Anterior cingulate cortex (tissue), 58 donors: ENCODE results near the gene TBCD.

Experiments used
- DNase-seq, 58 donors: peaks; one replicate each; lab custom pipeline; 2025; lab: John Stamatoyannopoulos, UW

The TBCD gene

GRCh38 chr17:82892899-82893565 lies 141.2 kb downstream of the TBCD start:
- DNase-seq, result no peak

- DNase-seq, result no peak
Observed at GRCh38 chr17:82893779-82894178, 141.9 kb downstream of the TBCD start.

GRCh38 chr17:82894389-82894788 lies 142.5 kb downstream of the TBCD start:
- DNase-seq, result no peak

- no peak for DNase-seq
Observed at GRCh38 chr17:82895087-82895486, 143.2 kb downstream of the TBCD start.

- DNase-seq, result no peak
Observed at GRCh38 chr17:82896071-82897000, 144.5 kb downstream of the TBCD start.

GRCh38 chr17:82897514-82898249 lies 145.8 kb downstream of the TBCD start:
- DNase-seq, result no peak

GRCh38 chr17:82898976-82899514 lies 147.2 kb downstream of the TBCD start:
- DNase-seq, result no peak

GRCh38 chr17:82899941-82900340 lies 148.1 kb downstream of the TBCD start:
- DNase-seq, result no peak

GRCh38 chr17:82900741-82901140 lies 148.9 kb downstream of the TBCD start:
- no peak for DNase-seq

GRCh38 chr17:82901356-82901755 lies 149.5 kb downstream of the TBCD start:
- DNase-seq, result no peak

GRCh38 chr17:82901856-82902255 lies 150.0 kb downstream of the TBCD start:
- no peak for DNase-seq

GRCh38 chr17:82902972-82903874 lies 151.4 kb downstream of the TBCD start:
- no peak for DNase-seq

GRCh38 chr17:82905130-82905529 lies 153.3 kb downstream of the TBCD start:
- no peak for DNase-seq

- DNase-seq, result no peak
Observed at GRCh38 chr17:82907797-82908542, 156.1 kb downstream of the TBCD start.

- DNase-seq, result no peak
Observed at GRCh38 chr17:82908543-82909160, 156.8 kb downstream of the TBCD start.

- no peak for DNase-seq
Observed at GRCh38 chr17:82909322-82909904, 157.5 kb downstream of the TBCD start.

- no peak for DNase-seq
Observed at GRCh38 chr17:82910041-82910481, 158.2 kb downstream of the TBCD start.

- DNase-seq, result no peak
Observed at GRCh38 chr17:82910770-82911169, 158.9 kb downstream of the TBCD start.
